PC-9 (cell line): Measurements from ENCODE around the gene TRIM34.

ENCODE experiments used
- EZH2 ChIP-seq: fragments of 200-600 bp; sonication (generic); IDR thresholded peaks from 2 replicates; pipeline ENCODE4 v1.8.0; 2017; ENCODE audit warnings: antibody characterized with exemption, low read depth
- TF ChIP-seq, protein P1 (sequence below): fragments of 200-600 bp; sonication (generic); conservative IDR thresholded peaks from 2 replicates; pipeline ENCODE4 v1.6.1; 2017; ENCODE audit warnings: mixed run types, antibody characterized with exemption, mild to moderate bottlenecking, moderate library complexity

DNA sequence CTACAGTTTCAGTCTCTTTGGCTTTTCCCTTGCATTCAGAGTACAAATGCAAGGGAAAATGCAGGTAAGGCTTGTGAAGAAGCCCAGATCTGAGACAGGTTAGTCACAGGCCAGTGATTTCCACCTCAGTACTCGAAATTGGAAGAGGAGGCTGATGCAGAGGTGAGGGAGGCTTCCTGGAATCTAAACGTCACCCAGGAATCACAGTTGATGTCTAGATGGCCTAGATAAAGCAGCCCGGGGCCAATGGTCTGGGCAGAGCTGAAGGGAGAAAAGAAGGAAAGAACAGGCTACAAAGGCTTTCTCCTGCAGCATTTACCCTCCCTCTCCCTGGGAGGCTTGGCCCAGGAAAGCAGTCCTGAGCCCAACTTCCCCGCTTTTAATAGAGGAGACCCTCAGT, 19.9 kb upstream of the TRIM34 start:
- TF ChIP-seq, protein P1, sequence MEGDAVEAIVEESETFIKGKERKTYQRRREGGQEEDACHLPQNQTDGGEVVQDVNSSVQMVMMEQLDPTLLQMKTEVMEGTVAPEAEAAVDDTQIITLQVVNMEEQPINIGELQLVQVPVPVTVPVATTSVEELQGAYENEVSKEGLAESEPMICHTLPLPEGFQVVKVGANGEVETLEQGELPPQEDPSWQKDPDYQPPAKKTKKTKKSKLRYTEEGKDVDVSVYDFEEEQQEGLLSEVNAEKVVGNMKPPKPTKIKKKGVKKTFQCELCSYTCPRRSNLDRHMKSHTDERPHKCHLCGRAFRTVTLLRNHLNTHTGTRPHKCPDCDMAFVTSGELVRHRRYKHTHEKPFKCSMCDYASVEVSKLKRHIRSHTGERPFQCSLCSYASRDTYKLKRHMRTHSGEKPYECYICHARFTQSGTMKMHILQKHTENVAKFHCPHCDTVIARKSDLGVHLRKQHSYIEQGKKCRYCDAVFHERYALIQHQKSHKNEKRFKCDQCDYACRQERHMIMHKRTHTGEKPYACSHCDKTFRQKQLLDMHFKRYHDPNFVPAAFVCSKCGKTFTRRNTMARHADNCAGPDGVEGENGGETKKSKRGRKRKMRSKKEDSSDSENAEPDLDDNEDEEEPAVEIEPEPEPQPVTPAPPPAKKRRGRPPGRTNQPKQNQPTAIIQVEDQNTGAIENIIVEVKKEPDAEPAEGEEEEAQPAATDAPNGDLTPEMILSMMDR, result no peak
- no peak for TF ChIP-seq EZH2
